HEK293 (cell line): ENCODE measurements around the gene PPP1CC.

Source experiments
- CTCF ChIA-PET: fragments of 350-600 bp; formaldehyde crosslinking; extraction: SDS; loops from one replicate; lab custom pipeline; 2021; ENCODE audit warnings: antibody characterized with exemption; lab: Yijun Ruan, JAX
- POLR2A ChIA-PET: fragments of 300-600 bp; formaldehyde crosslinking; extraction: SDS; loops from one replicate; lab custom pipeline; 2020; ENCODE audit warnings: antibody characterized with exemption, inconsistent platforms; lab: Yijun Ruan, JAX
- H3K27ac ChIP-seq: fragments of 200-500 bp; sonication (Bioruptor generic); 2 replicates; pipeline ENCODE4 v1.5.1; 2014; ENCODE audit warnings: low read depth, low read length, control low read depth, inconsistent platforms; ENCODE audit errors: extremely low read depth
- H3K36me3 ChIP-seq, 2 experiments: fragments of 200-500 bp in 1 of 2; sonication (Bioruptor generic) in 1 of 2; 1 replicate in 1 of 2; 2 replicates in 1 of 2; pipeline ENCODE4 v1.5.1; 2014 to 2017; ENCODE audit warnings: inconsistent platforms in 2 of 2, low read length in 2 of 2; ENCODE audit not compliant: control insufficient read depth in 2 of 2, insufficient read depth in 1 of 2
- H3K4me1 ChIP-seq: fragments of 200-500 bp; sonication (Bioruptor generic); 2 replicates; pipeline ENCODE4 v1.5.1; 2014; ENCODE audit warnings: mild to moderate bottlenecking, low read length, inconsistent platforms; ENCODE audit not compliant: control insufficient read depth, insufficient read depth
- H3K4me3 ChIP-seq: 2 replicates; pipeline ENCODE4 v1.5.1; 2011; ENCODE audit warnings: low read depth, mild to moderate bottlenecking, control low read depth, low read length, moderate library complexity
- H3K9me3 ChIP-seq: fragments of 200-500 bp; sonication (Bioruptor generic); 2 replicates; pipeline ENCODE4 v1.5.1; 2014; ENCODE audit warnings: low read depth, low read length, inconsistent platforms; ENCODE audit not compliant: control insufficient read depth, insufficient read depth
- BCL11A ChIP-seq: fragments of 450-650 bp; formaldehyde crosslinking; IDR thresholded peaks from 2 replicates; pipeline ENCODE4 v1.5.1; 2016; ENCODE audit warnings: low read depth, missing biosample characterization, missing genetic modification characterization
- EGR2 ChIP-seq: fragments of 450-650 bp; formaldehyde crosslinking; IDR thresholded peaks from 2 replicates; pipeline ENCODE4 v1.5.1; 2016; ENCODE audit warnings: low read depth, missing biosample characterization, missing genetic modification characterization
- FEZF1 ChIP-seq: fragments of 450-650 bp; formaldehyde crosslinking; IDR thresholded peaks from 2 replicates; pipeline ENCODE4 v1.5.1; 2016; ENCODE audit warnings: missing biosample characterization, missing genetic modification characterization
- GFI1B ChIP-seq: fragments of 450-650 bp; formaldehyde crosslinking; IDR thresholded peaks from 2 replicates; pipeline ENCODE4 v1.5.1; 2016; ENCODE audit warnings: missing biosample characterization, missing genetic modification characterization
- GLI2 ChIP-seq: fragments of 450-650 bp; formaldehyde crosslinking; IDR thresholded peaks from 2 replicates; pipeline ENCODE4; 2017; ENCODE audit warnings: missing biosample characterization, missing genetic modification characterization, low read depth, borderline replicate concordance
- GLI4 ChIP-seq: fragments of 450-650 bp; formaldehyde crosslinking; IDR thresholded peaks from 2 replicates; pipeline ENCODE4 v1.5.1; 2016; ENCODE audit warnings: missing biosample characterization, missing genetic modification characterization
- REST ChIP-seq: fragments of 450-650 bp; formaldehyde crosslinking; IDR thresholded peaks from 2 replicates; pipeline ENCODE4 v1.5.1; 2016; ENCODE audit warnings: missing biosample characterization, missing genetic modification characterization
- SALL2 ChIP-seq: fragments of 450-650 bp; formaldehyde crosslinking; IDR thresholded peaks from 2 replicates; pipeline ENCODE4 v1.5.0; 2017; ENCODE audit warnings: missing biosample characterization, mild to moderate bottlenecking, missing genetic modification characterization, borderline replicate concordance
- SP2 ChIP-seq: fragments of 450-650 bp; formaldehyde crosslinking; IDR thresholded peaks from 2 replicates; pipeline ENCODE4 v1.5.1; 2016; ENCODE audit warnings: missing biosample characterization, missing genetic modification characterization
- YY2 ChIP-seq: fragments of 450-650 bp; formaldehyde crosslinking; IDR thresholded peaks from 2 replicates; pipeline ENCODE4 v1.5.1; 2016; ENCODE audit warnings: missing biosample characterization, missing genetic modification characterization
- ZBTB20 ChIP-seq: fragments of 450-650 bp; formaldehyde crosslinking; IDR thresholded peaks from 2 replicates; pipeline ENCODE4 v1.5.1; 2016; ENCODE audit warnings: missing biosample characterization, missing genetic modification characterization
- ZBTB21 ChIP-seq: fragments of 450-650 bp; formaldehyde crosslinking; IDR thresholded peaks from 2 replicates; pipeline ENCODE4 v1.5.1; 2017; ENCODE audit warnings: missing biosample characterization, missing genetic modification characterization
- ZBTB44 ChIP-seq: fragments of 450-650 bp; IDR thresholded peaks from 2 replicates; pipeline ENCODE4 v1.5.1; 2018; ENCODE audit warnings: missing biosample characterization, mild to moderate bottlenecking, missing genetic modification characterization
- ZNF140 ChIP-seq: fragments of 450-650 bp; formaldehyde crosslinking; IDR thresholded peaks from 2 replicates; pipeline ENCODE4 v1.5.1; 2016; ENCODE audit warnings: missing biosample characterization, missing genetic modification characterization
- ZNF221 ChIP-seq: fragments of 450-650 bp; formaldehyde crosslinking; IDR thresholded peaks from 2 replicates; pipeline ENCODE4 v1.5.1; 2017; ENCODE audit warnings: missing biosample characterization, missing genetic modification characterization, borderline replicate concordance
- ZNF26 ChIP-seq: fragments of 450-650 bp; formaldehyde crosslinking; IDR thresholded peaks from 2 replicates; pipeline ENCODE4 v1.5.1; 2016; ENCODE audit warnings: missing biosample characterization, missing genetic modification characterization
- ZNF280D ChIP-seq: fragments of 450-650 bp; formaldehyde crosslinking; IDR thresholded peaks from 2 replicates; pipeline ENCODE4 v1.5.1; 2016; ENCODE audit warnings: missing biosample characterization, missing genetic modification characterization
- ZNF366 ChIP-seq: fragments of 450-650 bp; formaldehyde crosslinking; conservative IDR thresholded peaks from 2 replicates; pipeline ENCODE4 v1.5.1; 2016; ENCODE audit warnings: missing biosample characterization, missing genetic modification characterization
- ZNF560 ChIP-seq: fragments of 450-650 bp; formaldehyde crosslinking; IDR thresholded peaks from 2 replicates; pipeline ENCODE4 v1.5.1; 2017; ENCODE audit warnings: missing biosample characterization, missing genetic modification characterization, borderline replicate concordance
- ZNF600 ChIP-seq: fragments of 450-650 bp; formaldehyde crosslinking; IDR thresholded peaks from 2 replicates; pipeline ENCODE4 v1.5.1; 2016; ENCODE audit warnings: missing biosample characterization, missing genetic modification characterization
- ZNF660 ChIP-seq: fragments of 450-650 bp; IDR thresholded peaks from 2 replicates; pipeline ENCODE4 v1.5.1; 2018; ENCODE audit warnings: missing biosample characterization, mild to moderate bottlenecking, missing genetic modification characterization
- ZNF792 ChIP-seq: fragments of 450-650 bp; formaldehyde crosslinking; IDR thresholded peaks from 2 replicates; pipeline ENCODE4 v1.5.1; 2016; ENCODE audit warnings: missing biosample characterization, missing genetic modification characterization
- ZSCAN23 ChIP-seq: fragments of 450-650 bp; formaldehyde crosslinking; IDR thresholded peaks from 2 replicates; pipeline ENCODE4 v1.5.1; 2016; ENCODE audit warnings: missing biosample characterization, missing genetic modification characterization

The PPP1CC gene

GRCh38 chr12:110765111-110765510, 22.4 kb upstream of the PPP1CC start (continued):
- TF ChIP-seq ZNF792 (tag by site-specific recombination) (no peak), ZNF560 (tag by site-specific recombination) (no peak), YY2 (tag by site-specific recombination) (no peak)

GRCh38 chr12:110763583-110763982, 20.9 kb upstream of the PPP1CC start:
- ChIA-PET CTCF (no interaction called here), POLR2A (no interaction called here)
- TF ChIP-seq EGR2 (tag by site-specific recombination) (no peak), FEZF1 (tag by site-specific recombination) (no peak), ZNF221 (tag by site-specific recombination) (no peak), ZNF26 (tag by site-specific recombination) (no peak), ZSCAN23 (tag by site-specific recombination) (no peak), SALL2 (tag by site-specific recombination) (no peak), SP2 (no peak), ZNF366 (tag by site-specific recombination) (no peak), GLI2 (tag by site-specific recombination) (no peak), ZNF280D (tag by site-specific recombination) (no peak), ZBTB20 (tag by site-specific recombination) (no peak), ZBTB44 (tag by site-specific recombination) (no peak), ZNF140 (tag by site-specific recombination) (no peak), ZBTB21 (tag by site-specific recombination) (no peak), ZNF660 (tag by site-specific recombination) (no peak), REST (tag by site-specific recombination) (no peak), GFI1B (tag by site-specific recombination) (no peak), ZNF600 (tag by site-specific recombination) (no peak), BCL11A (tag by site-specific recombination) (no peak), GLI4 (tag by site-specific recombination) (no peak)
- no peak overlapping the region for H3K27ac ChIP-seq
- H3K4me3 ChIP-seq = no peak overlapping the region
- H3K4me1 ChIP-seq = no peaks in the 10 kb centered on the region
- no peaks in the 10 kb centered on the region for H3K36me3 ChIP-seq
- no peaks in the 10 kb centered on the region for H3K9me3 ChIP-seq
